Upper lobe of left lung (tissue), 6 donors: ENCODE data around the gene MAZ. TPM values are rescaled to one million over a fixed set of nuclear protein-coding genes. Genes with fewer than 3 reads are reported as not detected.
"Not testable (repeated sequence)": the region's sequence is repeated elsewhere in the genome, so short reads cannot be mapped to it uniquely, and the experiment has no call there.

ENCODE experiments used
- ATAC-seq, 2 donors: fragments of 200-7000 bp; cut with Tn5 transposase; one replicate each; pipeline ENCODE4 v1.9.1; 2022; ENCODE audit warnings: mild to moderate bottlenecking in 2 of 2, moderate library complexity in 2 of 2; ENCODE audit not compliant: low FRiP score in 2 of 2
- DNase-seq, 2 donors: peaks; one replicate each; pipeline ENCODE4 v3.0.0-alpha.2; 2019 to 2020
- H3K27ac ChIP-seq, 4 donors: fragments of 200-600 bp; sonication (generic); one replicate each; pipeline ENCODE4 v1.5.1; 2016 to 2019
- H3K27me3 ChIP-seq, 4 donors: fragments of 200-600 bp; sonication (generic); one replicate each; pipeline ENCODE4 v1.5.1; 2017 to 2019
- H3K36me3 ChIP-seq, 4 donors: fragments of 200-600 bp; sonication (generic); one replicate each; pipeline ENCODE4 v1.5.1; 2016 to 2019
- H3K4me1 ChIP-seq, 4 donors: fragments of 200-600 bp; sonication (generic); one replicate each; pipeline ENCODE4 v1.5.1; 2018 to 2019
- H3K4me3 ChIP-seq, 4 donors: fragments of 200-600 bp; sonication (generic); one replicate each; pipeline ENCODE4 v1.5.1; 2017 to 2019; ENCODE audit warnings: mild to moderate bottlenecking in 2 of 4, moderate library complexity in 1 of 4
- H3K9me3 ChIP-seq, 4 donors: fragments of 200-600 bp; sonication (generic); one replicate each; pipeline ENCODE4 v1.5.1; 2018 to 2019
- EP300 ChIP-seq, 4 donors: sonication (generic); formaldehyde crosslinking; IDR thresholded peaks; one replicate each; pipeline ENCODE4 v1.5.1; 2017; ENCODE audit warnings: antibody characterized with exemption in 4 of 4, control low read depth in 2 of 4
- POLR2A ChIP-seq, 4 donors: fragments of 450-650 bp; IDR thresholded peaks; one replicate each; pipeline ENCODE4 v1.5.1; 2016 to 2017; ENCODE audit warnings: antibody characterized with exemption in 4 of 4, mild to moderate bottlenecking in 2 of 4
- POLR2AphosphoS5 ChIP-seq, 2 donors: sonication (generic); formaldehyde crosslinking; IDR thresholded peaks; one replicate each; pipeline ENCODE4 v1.5.1; 2017; ENCODE audit warnings: antibody characterized with exemption in 2 of 2
- WGBS, 2 donors: methylation state at CpG; one replicate each; pipeline ENCODE4 v1.1.5; 2017 to 2018; 5-methylcytosine and 5-hydroxymethylcytosine counted together
- total RNA-seq, 6 donors: library from RNA; depleted of rRNA in 4 of 6; stranded (reverse); fragments of >200 nt in 4 of 6; gene quantifications; one replicate each; pipeline versions ENCODE4 v1.1.0 to v1.2.1, GENCODE V29; 2016 to 2021
- TF ChIP-seq, protein P1 (sequence below), 6 experiments: fragments of 450-650 bp in 4 of 6; fragments of 200-600 bp in 2 of 6; sonication (generic) in 2 of 6; IDR thresholded peaks; one replicate each; pipeline ENCODE4 v1.5.1; 2016 to 2019; ENCODE audit warnings: antibody characterized with exemption in 6 of 6
- donor health status: DM: no; HTN: no; CAD: no; lungs with moderate emphysema.
- donor health status: DM: no; HTN: yes; CAD: no; lungs with severe emphysema.

MAZ gene
- total RNA-seq, 6 donors from 2014 or later: 83.7 to 232 (median 165) TPM

- ATAC-seq (no peak), DNase-seq (no peak)
- no peak overlapping the region for H3K27ac ChIP-seq
- no peaks in the 10 kb centered on the region for H3K27me3 ChIP-seq
- no peak overlapping the region for H3K4me3 ChIP-seq
- TF ChIP-seq POLR2A (IDR thresholded peaks at IDR 0.05): no peak
- TF ChIP-seq POLR2AphosphoS5 (IDR thresholded peaks at IDR 0.05): no peak
- no peak for TF ChIP-seq EP300 (IDR thresholded peaks at IDR 0.05)
- H3K9me3 ChIP-seq: no peaks in the 10 kb centered on the region
- peaks cover 19 to 64% (median 51%) of the 10 kb centered on the region in 4 donors for H3K36me3 ChIP-seq
- WGBS, 2 donors: 95 to 96% methylated on average over 11 of the region's 11 CpGs
- peaks cover 5 to 43% (median 35%) of the 10 kb centered on the region in 4 donors for H3K4me1 ChIP-seq
These were observed 24.4 kb downstream of the MAZ start for GRCh38 chr16:29830774-29831173.

DNA sequence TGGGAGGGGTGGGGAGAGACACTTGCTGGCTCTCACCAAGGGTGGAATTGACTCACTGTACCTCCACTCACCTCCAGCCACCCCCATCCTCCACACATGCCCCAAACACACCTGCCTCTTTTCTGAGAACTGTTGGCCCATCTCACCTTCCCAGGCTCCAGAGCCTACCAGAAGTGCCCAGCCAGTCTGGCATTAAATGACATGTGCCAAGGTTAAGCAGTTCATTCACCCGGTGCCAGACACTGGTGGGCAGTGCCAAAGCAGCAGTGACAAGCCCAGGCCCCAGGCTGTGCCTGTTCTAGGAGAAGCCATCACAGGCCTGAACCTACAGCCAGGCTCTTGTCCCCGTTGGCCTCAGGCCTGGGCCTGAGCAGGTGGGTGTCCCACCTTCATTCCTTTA is 25.2 kb downstream of the MAZ start:
- Histone ChIP-seq H3K4me3 (no peak overlapping the region), H3K36me3 (peaks cover 25 to 70% (median 57%) of the 10 kb centered on the region in 4 donors), H3K9me3 (no peaks in the 10 kb centered on the region), H3K4me1 (peaks cover 0 to 36% (median 29%) of the 10 kb centered on the region in 4 donors), H3K27ac (no peak overlapping the region), H3K27me3 (no peaks in the 10 kb centered on the region)
- TF ChIP-seq, protein P1, sequence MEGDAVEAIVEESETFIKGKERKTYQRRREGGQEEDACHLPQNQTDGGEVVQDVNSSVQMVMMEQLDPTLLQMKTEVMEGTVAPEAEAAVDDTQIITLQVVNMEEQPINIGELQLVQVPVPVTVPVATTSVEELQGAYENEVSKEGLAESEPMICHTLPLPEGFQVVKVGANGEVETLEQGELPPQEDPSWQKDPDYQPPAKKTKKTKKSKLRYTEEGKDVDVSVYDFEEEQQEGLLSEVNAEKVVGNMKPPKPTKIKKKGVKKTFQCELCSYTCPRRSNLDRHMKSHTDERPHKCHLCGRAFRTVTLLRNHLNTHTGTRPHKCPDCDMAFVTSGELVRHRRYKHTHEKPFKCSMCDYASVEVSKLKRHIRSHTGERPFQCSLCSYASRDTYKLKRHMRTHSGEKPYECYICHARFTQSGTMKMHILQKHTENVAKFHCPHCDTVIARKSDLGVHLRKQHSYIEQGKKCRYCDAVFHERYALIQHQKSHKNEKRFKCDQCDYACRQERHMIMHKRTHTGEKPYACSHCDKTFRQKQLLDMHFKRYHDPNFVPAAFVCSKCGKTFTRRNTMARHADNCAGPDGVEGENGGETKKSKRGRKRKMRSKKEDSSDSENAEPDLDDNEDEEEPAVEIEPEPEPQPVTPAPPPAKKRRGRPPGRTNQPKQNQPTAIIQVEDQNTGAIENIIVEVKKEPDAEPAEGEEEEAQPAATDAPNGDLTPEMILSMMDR (IDR thresholded peaks at IDR 0.05): no peak
- TF ChIP-seq EP300 (IDR thresholded peaks at IDR 0.05) (no peak), POLR2A (IDR thresholded peaks at IDR 0.05) (no peak), POLR2AphosphoS5 (IDR thresholded peaks at IDR 0.05) (no peak)
- DNase-seq: no peak
- no peak for ATAC-seq
- WGBS, 2 donors: 76 to 93% methylated on average over 2 of the region's 2 CpGs

DNA sequence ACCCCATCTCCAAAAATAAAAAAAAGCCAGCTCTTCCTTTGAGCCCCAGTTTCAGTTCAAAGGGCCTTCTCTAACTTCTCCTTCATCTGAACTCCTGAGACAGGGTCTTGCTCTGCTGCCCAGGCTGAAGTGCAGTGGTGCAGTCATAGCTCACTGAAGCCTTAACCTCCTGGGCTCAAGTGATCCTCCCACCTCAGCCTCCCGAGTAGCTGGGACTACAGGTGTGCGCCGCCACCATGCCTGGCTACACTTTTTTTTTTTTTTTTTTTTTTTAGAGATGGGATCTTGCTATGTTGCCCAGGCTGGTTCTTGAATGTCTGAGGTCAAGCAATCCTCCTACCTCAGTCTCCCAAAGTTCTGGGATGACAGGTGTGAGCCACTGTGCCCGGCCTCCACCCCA is 26.9 kb downstream of the MAZ start:
- H3K9me3 ChIP-seq, DNase-seq, H3K27me3 ChIP-seq, H3K4me3 ChIP-seq, ATAC-seq, H3K27ac ChIP-seq: not testable (repeated sequence)
- 94 to 97% methylated on average over 3 to 4 of the region's 4 CpGs for WGBS, 2 donors
- H3K36me3 ChIP-seq: peaks cover 29 to 87% (median 74%) of the 10 kb centered on the region in 4 donors
- peaks cover 0 to 20% (median 18%) of the 10 kb centered on the region in 4 donors for H3K4me1 ChIP-seq

GRCh38 chr16:29834079-29834478 is 27.8 kb downstream of the MAZ start:
- 94% methylated on average over 4 to 5 of the region's 5 CpGs for WGBS, 2 donors
- H3K4me3 ChIP-seq: no peak overlapping the region
- DNase-seq: no peak

GRCh38 chr16:29835926-29836325 is 29.6 kb downstream of the MAZ start:
- TF ChIP-seq, protein P1 (IDR thresholded peaks at IDR 0.05): no peak
- TF ChIP-seq POLR2AphosphoS5 (IDR thresholded peaks at IDR 0.05): no peak
- no peak for TF ChIP-seq EP300 (IDR thresholded peaks at IDR 0.05)
- no peak for TF ChIP-seq POLR2A (IDR thresholded peaks at IDR 0.05)
- Histone ChIP-seq H3K4me1 (no peaks in the 10 kb centered on the region), H3K36me3 (peaks cover 41 to 100% (median 92%) of the 10 kb centered on the region in 4 donors), H3K27ac (no peak overlapping the region), H3K4me3 (no peak overlapping the region), H3K9me3 (no peaks in the 10 kb centered on the region), H3K27me3 (no peaks in the 10 kb centered on the region)
- ATAC-seq (no peak), DNase-seq (no peak)
- WGBS, 2 donors: 91 to 98% methylated on average over 7 of the region's 7 CpGs

More at GRCh38 chr16:29834079-29834478, 27.8 kb downstream of the MAZ start:
- Histone ChIP-seq H3K9me3 (no peaks in the 10 kb centered on the region), H3K4me1 (peaks cover 0 to 12% (median 10%) of the 10 kb centered on the region in 4 donors), H3K27ac (no peak overlapping the region), H3K36me3 (peaks cover 29 to 96% (median 82%) of the 10 kb centered on the region in 4 donors), H3K27me3 (no peaks in the 10 kb centered on the region)
- no peak for ATAC-seq
- TF ChIP-seq, protein P1 (IDR thresholded peaks at IDR 0.05): no peak
- no peak for TF ChIP-seq POLR2A (IDR thresholded peaks at IDR 0.05)
- TF ChIP-seq POLR2AphosphoS5 (IDR thresholded peaks at IDR 0.05): no peak

DNA sequence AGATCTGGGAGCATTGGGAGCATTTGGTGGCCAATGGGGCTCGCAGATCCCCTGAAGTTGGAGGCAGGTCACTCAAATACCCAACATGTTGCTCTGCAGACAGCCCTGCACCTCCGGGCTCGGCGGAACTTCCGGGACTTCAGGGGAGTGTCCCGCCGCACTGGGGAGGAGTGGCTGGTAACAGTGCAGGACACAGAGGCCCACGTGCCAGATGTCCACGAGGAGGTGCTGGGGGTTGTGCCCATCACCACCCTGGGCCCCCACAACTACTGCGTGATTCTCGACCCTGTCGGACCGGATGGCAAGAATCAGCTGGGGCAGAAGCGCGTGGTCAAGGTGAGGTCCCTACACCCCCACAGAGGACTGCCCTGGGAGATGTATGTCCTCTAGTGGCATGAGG is 30.3 kb downstream of the MAZ start:
- TF ChIP-seq EP300 (IDR thresholded peaks at IDR 0.05): no peak
- no peak for TF ChIP-seq POLR2A (IDR thresholded peaks at IDR 0.05)
- TF ChIP-seq, protein P1 (IDR thresholded peaks at IDR 0.05): no peak
- no peak for TF ChIP-seq POLR2AphosphoS5 (IDR thresholded peaks at IDR 0.05)
- H3K27ac ChIP-seq: no peak overlapping the region
- H3K4me1 ChIP-seq: no peaks in the 10 kb centered on the region
- H3K36me3 ChIP-seq: peaks cover 48 to 100% (median 92%) of the 10 kb centered on the region in 4 donors
- no peaks in the 10 kb centered on the region for H3K27me3 ChIP-seq
- no peak overlapping the region for H3K4me3 ChIP-seq
- WGBS, 2 donors: 87 to 90% methylated on average over 14 to 15 of the region's 15 CpGs
- no peaks in the 10 kb centered on the region for H3K9me3 ChIP-seq
- peak in 1 of 2 donors; percentile 38 for ATAC-seq
- no peak for DNase-seq
